GM18505 (cell line): ENCODE data around the gene CST5.
"Not testable (repeated sequence)": the region's sequence is repeated elsewhere in the genome, so short reads cannot be mapped to it uniquely, and the experiment has no call there.

Source experiments
- ATAC-seq: cut with Tn5 transposase; IDR thresholded peaks from one replicate; pipeline ENCODE4 v1.9.1; 2021; ENCODE audit not compliant: unreplicated experiment
- POLR2A ChIP-seq: IDR thresholded peaks from 4 replicates; pipeline ENCODE4 v1.6.1; 2011; ENCODE audit warnings: borderline replicate concordance; ENCODE audit not compliant: insufficient read depth, insufficient read length; ENCODE audit errors: extremely low read depth

Gene CST5

GRCh38 chr20:23878787-23879186 is 761 bp downstream of the CST5 start:
- TF ChIP-seq POLR2A, result no peak
- ATAC-seq, result no peak

- ATAC-seq, result not testable (repeated sequence)
These were observed 1.5 kb downstream of the CST5 start for GRCh38 chr20:23878016-23878542.

- no peak for ATAC-seq
- TF ChIP-seq POLR2A, result no peak
These were observed 2.0 kb downstream of the CST5 start for GRCh38 chr20:23877524-23877923.

- TF ChIP-seq POLR2A, result no peak
- no peak for ATAC-seq
These were observed 3.8 kb downstream of the CST5 start for GRCh38 chr20:23875606-23876237.

GRCh38 chr20:23874747-23875146 is 4.8 kb downstream of the CST5 start:
- no peak for TF ChIP-seq POLR2A
- no peak for ATAC-seq

GRCh38 chr20:23873370-23874015 is 6.1 kb downstream of the CST5 start:
- no peak for ATAC-seq
- TF ChIP-seq POLR2A, result no peak

DNA sequence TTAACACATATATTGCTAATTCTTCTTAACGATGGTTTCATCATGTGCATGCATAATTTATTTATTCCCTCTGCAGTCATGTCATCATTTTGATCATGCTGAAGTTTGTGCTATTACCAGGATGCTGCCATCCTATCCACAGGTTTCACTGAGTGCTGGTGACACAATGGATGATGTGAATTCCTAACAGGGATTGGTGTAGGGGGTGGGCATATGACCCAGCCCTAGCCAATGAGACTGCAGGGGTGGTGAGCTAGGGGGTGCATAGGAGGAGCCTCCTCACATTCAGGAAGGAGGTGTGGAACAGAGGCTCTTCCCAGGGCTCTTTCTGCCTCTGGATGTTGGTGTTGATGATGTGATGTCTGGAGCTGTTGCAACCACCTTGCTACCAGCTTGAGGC is 7.5 kb downstream of the CST5 start:
- ATAC-seq, result no peak
- no peak for TF ChIP-seq POLR2A

GRCh38 chr20:23870461-23870860 is 9.1 kb downstream of the CST5 start:
- ATAC-seq, result no peak
- TF ChIP-seq POLR2A, result no peak

- TF ChIP-seq POLR2A, result no peak
- no peak for ATAC-seq
These were observed 10.0 kb downstream of the CST5 start for GRCh38 chr20:23869520-23869919.

DNA sequence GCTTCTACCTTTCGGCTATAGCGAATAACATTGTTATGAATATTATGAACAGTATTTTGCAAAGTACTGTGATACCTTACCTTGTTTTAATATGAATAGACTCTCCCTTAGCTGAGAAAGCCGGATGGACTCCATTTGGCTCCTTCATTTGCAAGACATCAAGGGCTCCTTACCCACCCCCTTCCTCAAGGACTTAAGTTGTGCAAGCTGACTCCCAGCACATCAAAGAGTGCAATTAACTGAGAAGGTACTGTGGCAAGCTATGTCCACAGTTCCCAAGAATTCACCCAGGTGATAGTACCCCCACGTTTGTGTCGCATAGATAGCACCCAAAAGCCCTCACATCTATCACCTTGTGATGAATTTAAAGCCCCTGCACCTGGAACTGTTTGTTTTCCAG is 11.2 kb downstream of the CST5 start:
- no peak for ATAC-seq
- TF ChIP-seq POLR2A, result no peak

- TF ChIP-seq POLR2A, result no peak
- ATAC-seq, result no peak
These were observed 12.3 kb downstream of the CST5 start for GRCh38 chr20:23867152-23867776.

DNA sequence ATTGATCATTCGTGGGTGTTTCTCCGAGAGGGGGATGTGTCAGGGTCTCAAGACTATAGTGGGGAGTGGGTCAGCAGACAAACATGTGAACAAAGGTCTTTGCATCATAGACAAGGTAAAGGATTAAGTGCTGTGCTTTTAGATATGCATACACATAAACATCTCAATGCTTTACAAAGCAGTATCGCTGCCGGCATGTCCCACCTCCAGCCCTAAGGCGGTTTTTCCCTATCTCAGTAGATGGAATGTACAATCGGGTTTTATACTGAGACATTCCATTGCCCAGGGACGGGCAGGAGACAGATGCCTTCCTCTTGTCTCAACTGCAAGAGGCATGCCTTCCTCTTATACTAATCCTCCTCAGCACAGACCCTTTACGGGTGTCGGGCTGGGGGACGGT is 18.8 kb downstream of the CST5 start:
- ATAC-seq, result not testable (repeated sequence)

DNA sequence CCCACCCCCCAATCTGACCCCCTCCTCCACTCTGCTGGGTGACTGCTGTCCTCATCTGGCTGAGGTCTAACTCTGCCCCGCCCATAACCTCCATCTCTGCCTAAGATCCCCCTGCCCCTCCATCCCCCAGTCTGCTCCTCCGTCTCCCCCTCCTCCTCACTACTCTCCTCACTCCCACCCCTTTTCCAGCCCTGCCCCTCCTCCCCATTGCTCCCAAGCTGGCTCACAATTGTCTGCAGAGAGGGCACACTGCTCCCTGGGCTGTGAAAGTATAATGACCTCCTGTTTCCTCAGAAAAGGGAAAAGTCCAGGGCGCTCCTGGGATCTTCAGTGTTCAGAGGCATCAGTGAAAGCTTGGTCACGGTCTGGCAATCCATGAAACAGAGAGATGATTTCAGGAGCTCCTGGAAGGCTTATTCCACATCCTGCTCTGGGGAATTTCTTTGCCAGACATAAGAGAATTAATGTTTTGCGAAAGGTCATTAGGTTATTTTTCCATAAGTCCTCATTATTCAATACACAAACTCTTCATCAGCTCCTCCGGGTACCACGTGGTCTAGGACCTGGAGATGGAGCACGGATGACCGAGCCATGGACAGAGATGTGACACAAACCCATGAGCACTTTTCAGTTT is 21.5 kb downstream of the CST5 start:
- no peak for TF ChIP-seq POLR2A
- ATAC-seq, result no peak

- TF ChIP-seq POLR2A, result no peak
These were observed 22.8 kb downstream of the CST5 start for GRCh38 chr20:23856736-23857135.

More at GRCh38 chr20:23856736-23857135, 22.8 kb downstream of the CST5 start:
- ATAC-seq, result no peak
